GM23338 (cell line): ENCODE measurements around the gene SLC44A1. TPM values are rescaled to one million over a fixed set of nuclear protein-coding genes. Genes with fewer than 3 reads are reported as not detected.

Experiments
- ATAC-seq: fragments of 200-7000 bp; cut with Tn5 transposase; 3 replicates; pipeline ENCODE4 v1.9.1; 2020
- DNase-seq: peaks from one replicate; pipeline ENCODE4 v3.0.0-alpha.2; 2015; ENCODE audit warnings: low spot score
- H2AFZ ChIP-seq: fragments of 200-600 bp; sonication (generic); 2 replicates; pipeline ENCODE4 v1.8.0; 2016; ENCODE audit warnings: antibody characterized with exemption, mild to moderate bottlenecking, moderate library complexity
- H3F3A ChIP-seq: fragments of 200-600 bp; sonication (generic); replicated peaks from 2 replicates; pipeline ENCODE4 v1.8.0; 2017; ENCODE audit warnings: antibody characterized with exemption, mixed run types, low read depth
- H3K27ac ChIP-seq: fragments of 200-600 bp; sonication (generic); 2 replicates; pipeline ENCODE4 v1.6.1; 2016; ENCODE audit warnings: low read depth
- H3K27me3 ChIP-seq: fragments of 200-600 bp; sonication (generic); 2 replicates; pipeline ENCODE4 v1.8.0; 2016; ENCODE audit warnings: mild to moderate bottlenecking, mixed run types, moderate library complexity; ENCODE audit not compliant: insufficient read depth
- H3K36me3 ChIP-seq: fragments of 200-600 bp; sonication (generic); 2 replicates; pipeline ENCODE4 v1.8.0; 2016; ENCODE audit warnings: mild to moderate bottlenecking; ENCODE audit not compliant: insufficient read depth
- H3K4me1 ChIP-seq: fragments of 200-600 bp; sonication (generic); 2 replicates; pipeline ENCODE4 v1.8.0; 2016; ENCODE audit warnings: mild to moderate bottlenecking, moderate library complexity; ENCODE audit not compliant: insufficient read depth
- H3K4me2 ChIP-seq: fragments of 200-600 bp; sonication (generic); 2 replicates; pipeline ENCODE4 v1.7.1; 2017; ENCODE audit warnings: mixed run types
- H3K4me3 ChIP-seq: fragments of 200-600 bp; sonication (generic); 2 replicates; pipeline ENCODE4 v1.6.1; 2016; ENCODE audit warnings: mixed run types
- H3K79me2 ChIP-seq: fragments of 200-600 bp; sonication (generic); replicated peaks from 2 replicates; pipeline ENCODE4 v1.8.0; 2017; ENCODE audit warnings: mild to moderate bottlenecking; ENCODE audit not compliant: insufficient read depth
- H3K9me2 ChIP-seq: fragments of 200-600 bp; sonication (generic); 2 replicates; pipeline ENCODE4 v1.8.0; 2017; ENCODE audit not compliant: insufficient read depth
- H4K20me1 ChIP-seq: fragments of 200-600 bp; sonication (generic); replicated peaks from 2 replicates; pipeline ENCODE4 v1.8.0; 2017; ENCODE audit warnings: mild to moderate bottlenecking; ENCODE audit not compliant: insufficient read depth
- H3K27ac Mint-ChIP-seq: 2 replicates; pipeline ENCODE4 v1.8.0; 2020; ENCODE audit warnings: inconsistent platforms, mild to moderate bottlenecking, moderate library complexity, mixed read lengths
- H3K27me3 Mint-ChIP-seq: 3 replicates; pipeline ENCODE4 v1.8.0; 2022; ENCODE audit warnings: low read depth, mild to moderate bottlenecking, moderate library complexity, mixed read lengths, inconsistent platforms; ENCODE audit not compliant: insufficient read depth, poor library complexity
- H3K36me3 Mint-ChIP-seq: 3 replicates; pipeline ENCODE4 v1.8.0; 2021; ENCODE audit warnings: low read depth, mild to moderate bottlenecking, inconsistent platforms, moderate library complexity, mixed read lengths
- H3K4me1 Mint-ChIP-seq: 3 replicates; pipeline ENCODE4 v1.8.0; 2020; ENCODE audit warnings: mild to moderate bottlenecking, inconsistent platforms, mixed read lengths
- H3K4me3 Mint-ChIP-seq: 3 replicates; pipeline ENCODE4 v1.8.0; 2021; ENCODE audit warnings: moderate library complexity, mild to moderate bottlenecking, inconsistent platforms, mixed read lengths
- H3K9me3 Mint-ChIP-seq: 3 replicates; pipeline ENCODE4 v1.8.0; 2020; ENCODE audit warnings: moderate library complexity, mild to moderate bottlenecking, inconsistent platforms, mixed read lengths
- CREB1 ChIP-seq: fragments of 250-450 bp; sonication (Bioruptor Pico); IDR thresholded peaks from 2 replicates; pipeline ENCODE4 v1.5.0; 2020; ENCODE audit warnings: low read depth, mild to moderate bottlenecking, moderate library complexity
- EZH2phosphoT487 ChIP-seq: fragments of 200-600 bp; sonication (generic); IDR thresholded peaks from one replicate; pipeline ENCODE4 v1.8.1; 2018; ENCODE audit warnings: antibody characterized with exemption; ENCODE audit not compliant: unreplicated experiment
- NANOG ChIP-seq: IDR thresholded peaks from 2 replicates; pipeline ENCODE4 v1.6.1; 2016; ENCODE audit warnings: antibody characterized with exemption, borderline replicate concordance
- POLR2AphosphoS5 ChIP-seq: IDR thresholded peaks from 2 replicates; pipeline ENCODE4 v1.6.1; 2016; ENCODE audit warnings: antibody characterized with exemption, low read depth
- STAT1 ChIP-seq: IDR thresholded peaks from one replicate; pipeline ENCODE4 v1.6.1; 2016; ENCODE audit warnings: antibody characterized with exemption; ENCODE audit not compliant: unreplicated experiment
- ZNF114 ChIP-seq: fragments of 250-450 bp; sonication (Bioruptor Pico); IDR thresholded peaks from 2 replicates; pipeline ENCODE4 v1.5.0; 2020; ENCODE audit warnings: mild to moderate bottlenecking, moderate library complexity
- polyA plus RNA-seq: library from polyadenylated mRNA; unstranded; fragments of >200 nt; fragmentation: Nextera tagmentation; extraction: Ambion mirVana; gene quantifications from 2 replicates; pipeline ENCODE4 v1.2.1, GENCODE V29; 2016
- total RNA-seq: library from RNA; depleted of rRNA; stranded (reverse); fragments of >200 nt; shearing (Covaris generic); gene quantifications from 2 replicates; pipeline ENCODE4 v1.2.3, GENCODE V29; 2014
- TF ChIP-seq, protein P1 (sequence below), 2 experiments: fragments of 200-600 bp in 1 of 2; sonication (generic) in 1 of 2; conservative IDR thresholded peaks; 2 replicates each; pipeline versions ENCODE4 v1.5.1 to v1.6.1; 2016 to 2017; ENCODE audit warnings: antibody characterized with exemption in 2 of 2, low read depth in 2 of 2, mild to moderate bottlenecking in 2 of 2, moderate library complexity in 1 of 2
- TF ChIP-seq, protein P2 (sequence below): fragments of 250-450 bp; sonication (Bioruptor Pico); IDR thresholded peaks from 2 replicates; pipeline ENCODE4 v1.5.0; 2020; ENCODE audit warnings: mild to moderate bottlenecking, moderate library complexity
- TF ChIP-seq, protein P3 (sequence below): IDR thresholded peaks from 2 replicates; pipeline ENCODE4 v1.6.1; 2016; ENCODE audit warnings: antibody characterized with exemption
- TF ChIP-seq, protein P4 (sequence below): IDR thresholded peaks from one replicate; pipeline ENCODE4 v1.6.1; 2018; ENCODE audit warnings: antibody characterized with exemption; ENCODE audit not compliant: unreplicated experiment

Gene SLC44A1
- total and polyA plus RNA-seq, 2 experiments from 2014 or later, result 14.9 to 75.0 TPM

DNA sequence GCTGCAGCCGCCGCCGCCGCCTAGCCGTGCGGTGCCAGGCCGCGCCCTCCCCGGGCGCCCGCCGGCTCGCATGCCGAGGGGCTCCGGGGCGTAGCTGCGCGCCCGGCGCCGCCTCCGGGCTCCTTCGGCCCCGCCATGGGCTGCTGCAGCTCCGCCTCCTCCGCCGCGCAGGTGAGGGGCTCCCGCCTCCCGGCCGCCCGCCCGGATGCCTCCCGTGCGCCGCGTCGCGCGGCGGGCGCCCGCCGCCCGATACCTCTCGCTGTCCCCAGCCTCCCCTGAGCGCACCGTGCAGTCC, 230 bp downstream of the SLC44A1 start (continued):
- TF ChIP-seq CREB1 (CRISPR knock-in tag), result no peak
- TF ChIP-seq, protein P1, sequence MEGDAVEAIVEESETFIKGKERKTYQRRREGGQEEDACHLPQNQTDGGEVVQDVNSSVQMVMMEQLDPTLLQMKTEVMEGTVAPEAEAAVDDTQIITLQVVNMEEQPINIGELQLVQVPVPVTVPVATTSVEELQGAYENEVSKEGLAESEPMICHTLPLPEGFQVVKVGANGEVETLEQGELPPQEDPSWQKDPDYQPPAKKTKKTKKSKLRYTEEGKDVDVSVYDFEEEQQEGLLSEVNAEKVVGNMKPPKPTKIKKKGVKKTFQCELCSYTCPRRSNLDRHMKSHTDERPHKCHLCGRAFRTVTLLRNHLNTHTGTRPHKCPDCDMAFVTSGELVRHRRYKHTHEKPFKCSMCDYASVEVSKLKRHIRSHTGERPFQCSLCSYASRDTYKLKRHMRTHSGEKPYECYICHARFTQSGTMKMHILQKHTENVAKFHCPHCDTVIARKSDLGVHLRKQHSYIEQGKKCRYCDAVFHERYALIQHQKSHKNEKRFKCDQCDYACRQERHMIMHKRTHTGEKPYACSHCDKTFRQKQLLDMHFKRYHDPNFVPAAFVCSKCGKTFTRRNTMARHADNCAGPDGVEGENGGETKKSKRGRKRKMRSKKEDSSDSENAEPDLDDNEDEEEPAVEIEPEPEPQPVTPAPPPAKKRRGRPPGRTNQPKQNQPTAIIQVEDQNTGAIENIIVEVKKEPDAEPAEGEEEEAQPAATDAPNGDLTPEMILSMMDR (conservative IDR thresholded peaks at IDR 0.05; ENCODE audit: low read depth in 2 of 2), result no peak
- no peak for TF ChIP-seq EZH2phosphoT487

DNA sequence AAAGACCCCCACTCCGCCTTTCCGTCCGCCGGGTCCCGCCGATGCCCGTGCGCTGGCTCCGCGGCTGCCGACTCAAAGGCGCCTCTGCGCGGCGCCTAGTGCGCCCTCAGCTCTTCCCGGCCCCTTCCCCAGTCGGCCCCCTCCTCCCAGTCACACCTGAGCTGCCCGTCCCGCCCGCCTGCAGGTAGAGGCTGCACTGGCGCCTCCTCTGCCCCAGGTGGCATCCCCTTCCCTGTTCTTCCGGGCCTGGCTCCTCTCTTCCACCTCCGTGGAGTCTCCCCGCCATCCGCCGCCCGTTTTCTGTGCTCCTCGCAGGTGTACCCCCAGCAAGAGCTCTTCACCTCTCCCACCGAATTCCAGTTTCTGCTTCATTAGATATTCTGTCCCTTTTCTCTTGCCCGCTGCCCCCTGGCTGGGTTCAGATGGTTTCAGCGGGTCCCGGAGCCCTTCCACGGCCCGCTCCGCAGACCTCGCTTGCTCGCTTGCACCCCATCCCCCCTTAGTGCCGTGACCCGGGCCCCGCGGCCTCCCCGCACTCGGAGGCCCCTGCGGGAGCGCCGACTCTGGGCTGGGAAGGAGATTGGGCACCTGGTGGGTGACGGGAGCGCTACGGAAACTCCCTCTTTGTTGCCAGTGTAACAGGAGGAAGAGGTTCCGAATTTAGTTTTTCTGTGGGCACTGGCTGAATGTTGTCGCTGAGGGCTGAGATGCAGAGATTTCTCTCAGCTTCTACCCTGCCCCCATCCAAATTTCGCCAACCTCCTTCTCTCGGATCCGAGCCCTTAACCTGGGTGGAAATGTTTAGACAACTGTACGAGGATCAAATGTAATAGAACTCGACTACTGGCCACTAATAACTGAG, 809 bp downstream of the SLC44A1 start:
- Mint-ChIP-seq H3K9me3 (no peaks in the 10 kb centered on the region), H3K36me3 (no peaks in the 10 kb centered on the region), H3K4me3 (peak overlapping the region; percentile 96), H3K4me1 (peaks cover 71% of the 10 kb centered on the region), H3K27me3 (no peaks in the 10 kb centered on the region), H3K27ac (peak overlapping the region; percentile 98)
- Histone ChIP-seq H3K79me2 (peaks cover 49% of the 10 kb centered on the region), H3K27me3 (no peaks in the 10 kb centered on the region), H3F3A (no peaks in the 10 kb centered on the region; the same call in 1 of the 2 replicates), H3K36me3 (no peaks in the 10 kb centered on the region), H2AFZ (peak overlapping the region; percentile 64), H3K4me3 (peak overlapping the region; percentile 84), H4K20me1 (no peaks in the 10 kb centered on the region), H3K4me2 (peak overlapping the region; percentile 91), H3K9me2 (no peaks in the 10 kb centered on the region), H3K27ac (peak overlapping the region; percentile 94), H3K4me1 (peaks cover 70% of the 10 kb centered on the region)
- peak; percentile 94 for DNase-seq
- ATAC-seq, result peak; percentile 80
- TF ChIP-seq, protein P2, sequence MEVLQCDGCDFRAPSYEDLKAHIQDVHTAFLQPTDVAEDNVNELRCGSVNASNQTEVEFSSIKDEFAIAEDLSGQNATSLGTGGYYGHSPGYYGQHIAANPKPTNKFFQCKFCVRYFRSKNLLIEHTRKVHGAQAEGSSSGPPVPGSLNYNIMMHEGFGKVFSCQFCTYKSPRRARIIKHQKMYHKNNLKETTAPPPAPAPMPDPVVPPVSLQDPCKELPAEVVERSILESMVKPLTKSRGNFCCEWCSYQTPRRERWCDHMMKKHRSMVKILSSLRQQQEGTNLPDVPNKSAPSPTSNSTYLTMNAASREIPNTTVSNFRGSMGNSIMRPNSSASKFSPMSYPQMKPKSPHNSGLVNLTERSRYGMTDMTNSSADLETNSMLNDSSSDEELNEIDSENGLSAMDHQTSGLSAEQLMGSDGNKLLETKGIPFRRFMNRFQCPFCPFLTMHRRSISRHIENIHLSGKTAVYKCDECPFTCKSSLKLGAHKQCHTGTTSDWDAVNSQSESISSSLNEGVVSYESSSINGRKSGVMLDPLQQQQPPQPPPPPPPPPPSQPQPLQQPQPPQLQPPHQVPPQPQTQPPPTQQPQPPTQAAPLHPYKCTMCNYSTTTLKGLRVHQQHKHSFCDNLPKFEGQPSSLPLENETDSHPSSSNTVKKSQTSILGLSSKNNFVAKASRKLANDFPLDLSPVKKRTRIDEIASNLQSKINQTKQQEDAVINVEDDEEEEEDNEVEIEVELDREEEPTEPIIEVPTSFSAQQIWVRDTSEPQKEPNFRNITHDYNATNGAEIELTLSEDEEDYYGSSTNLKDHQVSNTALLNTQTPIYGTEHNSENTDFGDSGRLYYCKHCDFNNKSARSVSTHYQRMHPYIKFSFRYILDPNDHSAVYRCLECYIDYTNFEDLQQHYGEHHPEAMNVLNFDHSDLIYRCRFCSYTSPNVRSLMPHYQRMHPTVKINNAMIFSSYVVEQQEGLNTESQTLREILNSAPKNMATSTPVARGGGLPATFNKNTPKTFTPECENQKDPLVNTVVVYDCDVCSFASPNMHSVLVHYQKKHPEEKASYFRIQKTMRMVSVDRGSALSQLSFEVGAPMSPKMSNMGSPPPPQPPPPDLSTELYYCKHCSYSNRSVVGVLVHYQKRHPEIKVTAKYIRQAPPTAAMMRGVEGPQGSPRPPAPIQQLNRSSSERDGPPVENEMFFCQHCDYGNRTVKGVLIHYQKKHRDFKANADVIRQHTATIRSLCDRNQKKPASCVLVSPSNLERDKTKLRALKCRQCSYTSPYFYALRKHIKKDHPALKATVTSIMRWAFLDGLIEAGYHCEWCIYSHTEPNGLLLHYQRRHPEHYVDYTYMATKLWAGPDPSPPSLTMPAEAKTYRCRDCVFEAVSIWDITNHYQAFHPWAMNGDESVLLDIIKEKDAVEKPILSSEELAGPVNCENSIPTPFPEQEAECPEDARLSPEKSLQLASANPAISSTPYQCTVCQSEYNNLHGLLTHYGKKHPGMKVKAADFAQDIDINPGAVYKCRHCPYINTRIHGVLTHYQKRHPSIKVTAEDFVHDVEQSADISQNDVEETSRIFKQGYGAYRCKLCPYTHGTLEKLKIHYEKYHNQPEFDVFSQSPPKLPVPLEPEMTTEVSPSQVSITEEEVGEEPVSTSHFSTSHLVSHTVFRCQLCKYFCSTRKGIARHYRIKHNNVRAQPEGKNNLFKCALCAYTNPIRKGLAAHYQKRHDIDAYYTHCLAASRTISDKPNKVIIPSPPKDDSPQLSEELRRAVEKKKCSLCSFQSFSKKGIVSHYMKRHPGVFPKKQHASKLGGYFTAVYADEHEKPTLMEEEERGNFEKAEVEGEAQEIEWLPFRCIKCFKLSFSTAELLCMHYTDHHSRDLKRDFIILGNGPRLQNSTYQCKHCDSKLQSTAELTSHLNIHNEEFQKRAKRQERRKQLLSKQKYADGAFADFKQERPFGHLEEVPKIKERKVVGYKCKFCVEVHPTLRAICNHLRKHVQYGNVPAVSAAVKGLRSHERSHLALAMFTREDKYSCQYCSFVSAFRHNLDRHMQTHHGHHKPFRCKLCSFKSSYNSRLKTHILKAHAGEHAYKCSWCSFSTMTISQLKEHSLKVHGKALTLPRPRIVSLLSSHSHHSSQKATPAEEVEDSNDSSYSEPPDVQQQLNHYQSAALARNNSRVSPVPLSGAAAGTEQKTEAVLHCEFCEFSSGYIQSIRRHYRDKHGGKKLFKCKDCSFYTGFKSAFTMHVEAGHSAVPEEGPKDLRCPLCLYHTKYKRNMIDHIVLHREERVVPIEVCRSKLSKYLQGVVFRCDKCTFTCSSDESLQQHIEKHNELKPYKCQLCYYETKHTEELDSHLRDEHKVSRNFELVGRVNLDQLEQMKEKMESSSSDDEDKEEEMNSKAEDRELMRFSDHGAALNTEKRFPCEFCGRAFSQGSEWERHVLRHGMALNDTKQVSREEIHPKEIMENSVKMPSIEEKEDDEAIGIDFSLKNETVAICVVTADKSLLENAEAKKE, result no peak
- no peak for TF ChIP-seq EZH2phosphoT487
- TF ChIP-seq ZNF114 (CRISPR knock-in tag), result no peak
- TF ChIP-seq NANOG, result no peak
- TF ChIP-seq CREB1 (CRISPR knock-in tag), result no peak
- TF ChIP-seq, protein P3, sequence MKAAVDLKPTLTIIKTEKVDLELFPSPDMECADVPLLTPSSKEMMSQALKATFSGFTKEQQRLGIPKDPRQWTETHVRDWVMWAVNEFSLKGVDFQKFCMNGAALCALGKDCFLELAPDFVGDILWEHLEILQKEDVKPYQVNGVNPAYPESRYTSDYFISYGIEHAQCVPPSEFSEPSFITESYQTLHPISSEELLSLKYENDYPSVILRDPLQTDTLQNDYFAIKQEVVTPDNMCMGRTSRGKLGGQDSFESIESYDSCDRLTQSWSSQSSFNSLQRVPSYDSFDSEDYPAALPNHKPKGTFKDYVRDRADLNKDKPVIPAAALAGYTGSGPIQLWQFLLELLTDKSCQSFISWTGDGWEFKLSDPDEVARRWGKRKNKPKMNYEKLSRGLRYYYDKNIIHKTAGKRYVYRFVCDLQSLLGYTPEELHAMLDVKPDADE, result no peak
- TF ChIP-seq POLR2AphosphoS5, result peak; percentile 53
- no peak for TF ChIP-seq STAT1
- TF ChIP-seq, protein P4, sequence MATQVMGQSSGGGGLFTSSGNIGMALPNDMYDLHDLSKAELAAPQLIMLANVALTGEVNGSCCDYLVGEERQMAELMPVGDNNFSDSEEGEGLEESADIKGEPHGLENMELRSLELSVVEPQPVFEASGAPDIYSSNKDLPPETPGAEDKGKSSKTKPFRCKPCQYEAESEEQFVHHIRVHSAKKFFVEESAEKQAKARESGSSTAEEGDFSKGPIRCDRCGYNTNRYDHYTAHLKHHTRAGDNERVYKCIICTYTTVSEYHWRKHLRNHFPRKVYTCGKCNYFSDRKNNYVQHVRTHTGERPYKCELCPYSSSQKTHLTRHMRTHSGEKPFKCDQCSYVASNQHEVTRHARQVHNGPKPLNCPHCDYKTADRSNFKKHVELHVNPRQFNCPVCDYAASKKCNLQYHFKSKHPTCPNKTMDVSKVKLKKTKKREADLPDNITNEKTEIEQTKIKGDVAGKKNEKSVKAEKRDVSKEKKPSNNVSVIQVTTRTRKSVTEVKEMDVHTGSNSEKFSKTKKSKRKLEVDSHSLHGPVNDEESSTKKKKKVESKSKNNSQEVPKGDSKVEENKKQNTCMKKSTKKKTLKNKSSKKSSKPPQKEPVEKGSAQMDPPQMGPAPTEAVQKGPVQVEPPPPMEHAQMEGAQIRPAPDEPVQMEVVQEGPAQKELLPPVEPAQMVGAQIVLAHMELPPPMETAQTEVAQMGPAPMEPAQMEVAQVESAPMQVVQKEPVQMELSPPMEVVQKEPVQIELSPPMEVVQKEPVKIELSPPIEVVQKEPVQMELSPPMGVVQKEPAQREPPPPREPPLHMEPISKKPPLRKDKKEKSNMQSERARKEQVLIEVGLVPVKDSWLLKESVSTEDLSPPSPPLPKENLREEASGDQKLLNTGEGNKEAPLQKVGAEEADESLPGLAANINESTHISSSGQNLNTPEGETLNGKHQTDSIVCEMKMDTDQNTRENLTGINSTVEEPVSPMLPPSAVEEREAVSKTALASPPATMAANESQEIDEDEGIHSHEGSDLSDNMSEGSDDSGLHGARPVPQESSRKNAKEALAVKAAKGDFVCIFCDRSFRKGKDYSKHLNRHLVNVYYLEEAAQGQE, result no peak
